GM19328 (cell line): ENCODE data around the gene ZNF583.

Experiments used
- ATAC-seq: cut with Tn5 transposase; IDR thresholded peaks from one replicate; pipeline ENCODE4 v1.9.1; 2021; ENCODE audit warnings: mild to moderate bottlenecking, moderate library complexity; ENCODE audit not compliant: unreplicated experiment

Gene ZNF583

GRCh38 chr19:56403764-56404704 is at the start of gene ZNF583:
Gene ZNF583 (plus strand): TSS chr19:56404332. CDS start chr19:56407115, 2,783 bp downstream.
- peak; percentile 83 for ATAC-seq

- no peak for ATAC-seq
Observed at GRCh38 chr19:56355517-56355916, 48.6 kb upstream of the ZNF583 start.

DNA sequence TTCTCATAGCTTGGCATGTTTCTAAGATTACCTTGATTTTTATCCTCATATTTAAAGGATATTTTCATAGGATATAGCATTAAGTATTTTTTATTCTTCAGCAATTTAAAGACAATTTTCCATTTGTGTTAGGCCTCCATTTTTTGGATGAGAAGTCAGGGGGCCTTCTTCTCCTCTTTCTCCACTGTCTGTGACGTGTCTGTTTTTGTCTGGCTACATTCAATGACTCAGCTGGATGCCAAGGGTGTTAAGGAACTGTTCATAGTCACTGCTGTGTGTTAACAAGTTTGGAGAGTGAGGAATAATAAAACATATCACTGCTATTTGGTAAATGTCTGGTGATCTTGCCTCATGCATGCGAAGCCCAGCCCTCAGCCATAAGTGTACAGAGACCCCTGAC is 47.2 kb upstream of the ZNF583 start:
- no peak for ATAC-seq

- no peak for ATAC-seq
Observed at GRCh38 chr19:56360841-56361240, 43.3 kb upstream of the ZNF583 start.

GRCh38 chr19:56367829-56368711 is 36.1 kb upstream of the ZNF583 start:
- no peak for ATAC-seq

DNA sequence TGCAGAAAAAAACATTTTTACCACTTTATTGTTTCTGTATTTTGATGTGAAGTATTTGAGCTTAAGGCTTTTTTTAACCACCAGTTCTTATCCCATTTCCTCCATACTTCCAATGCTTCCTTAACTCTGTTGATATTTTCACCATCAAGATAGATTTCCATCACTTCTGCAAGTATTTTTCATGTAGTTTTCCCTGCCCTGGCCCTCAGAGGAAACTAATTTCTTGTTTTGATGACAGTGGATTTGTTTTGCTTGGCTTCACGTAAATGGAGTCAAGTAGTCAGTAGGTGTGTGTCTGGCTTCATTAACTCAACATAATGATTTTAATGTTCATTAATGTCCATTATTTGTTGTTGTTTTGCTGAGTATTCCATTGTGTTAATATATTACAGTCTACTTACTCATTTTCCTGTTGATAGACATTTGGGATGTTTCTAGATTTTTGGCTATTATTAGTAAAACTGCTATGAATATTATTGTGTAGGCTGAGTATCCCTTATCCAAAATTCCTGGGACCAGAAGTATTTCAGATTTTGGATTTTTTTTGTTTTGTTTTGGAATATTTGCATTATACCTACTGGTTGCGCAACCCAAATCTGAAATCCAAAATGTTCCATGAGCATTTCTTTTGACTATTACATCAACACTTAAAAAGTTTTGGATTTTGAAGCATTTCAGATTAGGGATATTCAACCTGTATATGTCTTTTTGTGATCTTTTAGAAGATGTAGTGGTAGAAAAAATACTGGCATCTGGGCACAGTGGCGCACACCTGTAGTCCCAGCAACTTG is 34.1 kb upstream of the ZNF583 start:
- no peak for ATAC-seq

GRCh38 chr19:56372281-56372680 is 31.9 kb upstream of the ZNF583 start:
- no peak for ATAC-seq

DNA sequence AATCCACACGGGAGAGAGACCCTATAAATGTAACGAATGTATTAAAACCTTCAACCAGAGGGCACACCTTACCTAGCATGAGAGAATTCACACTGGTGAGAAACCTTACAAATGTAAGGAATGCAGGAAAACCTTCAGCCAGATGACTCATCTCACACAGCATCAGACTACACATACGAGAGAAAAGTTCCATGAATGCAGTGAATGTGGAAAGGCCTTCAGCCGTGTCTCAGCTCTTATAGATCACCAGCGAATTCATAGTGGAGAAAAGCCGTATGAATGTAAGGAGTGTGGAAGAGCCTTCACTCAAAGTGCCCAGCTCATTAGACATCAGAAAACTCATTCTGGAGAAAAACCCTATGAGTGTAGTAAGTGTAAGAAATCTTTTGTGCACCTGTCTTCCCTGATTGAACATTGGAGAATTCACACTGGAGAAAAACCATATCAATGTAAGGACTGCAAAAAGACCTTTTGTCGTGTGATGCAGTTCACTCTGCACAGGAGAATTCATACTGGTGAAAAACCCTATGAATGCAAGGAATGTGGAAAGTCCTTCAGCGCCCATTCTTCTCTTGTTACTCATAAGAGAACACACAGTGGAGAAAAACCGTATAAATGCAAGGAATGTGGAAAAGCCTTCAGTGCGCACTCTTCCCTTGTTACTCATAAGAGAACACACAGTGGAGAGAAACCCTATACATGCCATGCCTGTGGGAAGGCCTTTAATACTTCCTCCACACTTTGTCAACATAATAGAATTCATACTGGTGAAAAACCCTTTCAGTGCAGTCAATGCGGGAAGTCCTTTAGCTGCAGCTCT is 26.8 kb upstream of the ZNF583 start:
- ATAC-seq: no peak

- ATAC-seq: no peak
Observed at GRCh38 chr19:56383826-56384605, 20.1 kb upstream of the ZNF583 start.

GRCh38 chr19:56393119-56394012 is 10.8 kb upstream of the ZNF583 start, which contains the start of gene ZNF582:
Gene ZNF582 (minus strand): TSS chr19:56393534. CDS start chr19:56391752, 1,782 bp downstream.
- no peak for ATAC-seq

DNA sequence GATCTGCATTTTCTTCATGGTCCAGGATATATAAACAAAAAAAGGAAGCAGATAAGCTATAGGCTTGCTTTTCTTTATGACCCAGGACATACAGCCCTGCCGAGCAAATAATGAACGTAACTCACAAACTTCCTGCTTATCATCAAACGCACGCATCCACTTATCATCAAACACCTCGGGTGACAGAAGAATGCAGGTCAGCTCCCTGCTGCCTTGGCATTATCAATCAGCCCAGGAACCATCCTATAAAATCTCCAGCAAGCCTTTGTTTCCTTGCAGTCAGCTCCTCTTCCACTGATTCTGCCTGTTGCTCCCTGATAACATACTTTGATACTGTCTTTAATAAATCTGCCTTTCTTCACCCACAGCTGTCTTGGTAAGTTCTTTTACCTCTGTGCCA is 5.3 kb upstream of the ZNF583 start:
- no peak for ATAC-seq

- ATAC-seq: no peak
Observed at GRCh38 chr19:56400485-56400884, 3.6 kb upstream of the ZNF583 start.

DNA sequence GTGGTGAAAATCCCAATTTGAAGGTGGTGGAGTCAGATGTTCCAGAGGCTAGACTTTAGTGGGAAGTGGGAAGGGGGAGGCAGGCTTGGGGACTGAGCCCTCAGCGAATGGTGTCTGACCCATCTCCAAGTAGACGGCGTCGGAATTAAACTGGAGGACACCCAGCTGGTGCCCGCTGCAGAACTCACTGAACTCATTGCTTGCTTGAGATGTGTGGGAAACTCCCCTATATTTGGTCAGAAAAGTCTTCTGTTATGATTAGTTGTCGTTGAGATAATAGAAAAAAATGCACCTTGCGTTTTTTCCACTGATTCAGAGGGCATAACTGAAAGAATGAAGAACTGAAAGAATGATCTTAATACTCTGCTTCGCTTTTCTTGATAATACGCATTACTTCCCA is 871 bp upstream of the ZNF583 start:
- ATAC-seq: no peak

DNA sequence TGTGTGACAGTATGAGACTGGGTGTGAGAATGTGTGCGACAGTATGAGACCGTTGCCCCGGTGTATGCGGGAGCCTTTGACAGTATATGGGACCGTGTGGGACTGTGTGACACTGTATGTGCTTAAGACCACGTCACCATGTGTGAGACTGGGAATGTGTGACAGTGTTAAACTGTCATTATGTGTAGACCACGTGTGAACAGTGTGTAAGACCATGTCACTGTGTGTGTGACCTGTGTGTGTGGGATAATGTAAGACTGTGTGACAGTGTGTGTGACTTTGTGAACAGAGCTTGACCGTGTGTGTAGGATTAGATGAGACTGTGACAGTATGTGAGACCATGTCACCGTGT is 549 bp downstream of the ZNF583 start:
- ATAC-seq: no peak

GRCh38 chr19:56405062-56405461 is 930 bp downstream of the ZNF583 start:
- no peak for ATAC-seq

- no peak for ATAC-seq
Observed at GRCh38 chr19:56423276-56423984, 19.3 kb downstream of the ZNF583 start.

DNA sequence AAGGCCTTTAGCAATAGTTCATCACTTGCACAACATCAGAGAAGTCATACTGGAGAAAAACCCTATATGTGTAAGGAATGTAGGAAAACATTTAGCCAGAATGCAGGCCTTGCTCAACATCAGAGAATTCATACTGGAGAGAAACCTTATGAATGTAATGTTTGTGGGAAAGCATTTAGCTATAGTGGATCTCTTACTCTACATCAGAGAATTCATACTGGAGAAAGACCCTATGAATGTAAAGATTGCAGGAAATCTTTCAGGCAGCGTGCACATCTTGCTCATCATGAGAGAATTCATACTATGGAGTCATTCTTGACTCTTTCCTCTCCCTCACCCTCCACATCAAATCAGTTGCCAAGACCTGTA is 19.8 kb downstream of the ZNF583 start:
- ATAC-seq: no peak
